ENCODE data around the gene ROGDI. TPM values are rescaled to one million over a fixed set of nuclear protein-coding genes. Genes with fewer than 3 reads are reported as not detected.

ROGDI gene
- total RNA-seq, 3 donors from 2014 or later, result 6.6 to 23.3 (median 21.2) TPM

DNA sequence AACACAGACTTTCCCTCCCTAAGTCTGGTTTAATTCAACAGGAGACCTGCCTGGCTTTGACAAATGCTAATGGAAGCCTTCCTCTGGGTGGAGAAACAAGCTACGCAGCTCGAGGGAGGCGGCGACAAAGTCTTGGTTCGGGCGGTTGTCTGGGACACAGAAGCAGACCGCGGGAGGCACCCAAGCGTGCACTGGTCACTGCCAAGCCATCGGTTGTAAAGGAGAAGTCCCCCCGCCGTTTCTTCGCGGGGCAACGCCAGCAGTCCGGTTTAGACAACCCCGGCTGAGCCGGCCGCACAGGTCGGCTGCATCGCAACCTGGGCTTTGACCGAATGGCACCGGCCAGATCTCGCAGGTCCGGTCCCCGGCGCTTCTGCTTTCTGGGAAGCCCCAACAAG is 44.1 kb upstream of the ROGDI start:
- Histone ChIP-seq H3K27ac (peak overlapping the region; percentile 94 to 96), H3K4me3 (peak overlapping the region; percentile 94 to 100 (median 96)), H3K9me3 (no peaks in the 10 kb centered on the region), H3K27me3 (no peaks in the 10 kb centered on the region), H3K36me3 (no peaks in the 10 kb centered on the region), H3K4me1 (peaks cover 0 to 13% of the 10 kb centered on the region in 2 donors)
- peak in 1 of 2 donors; percentile 41 for DNase-seq (ENCODE audit: low spot score in 2 of 2)
- intact Hi-C loops (cut with DNase I; ENCODE audit: low total_unique reads), result loop anchor here (2.0 kb wide), 1 partner anchor 52 kb away; no protein-coding TSS in a partner anchor
- TF ChIP-seq, protein P1, sequence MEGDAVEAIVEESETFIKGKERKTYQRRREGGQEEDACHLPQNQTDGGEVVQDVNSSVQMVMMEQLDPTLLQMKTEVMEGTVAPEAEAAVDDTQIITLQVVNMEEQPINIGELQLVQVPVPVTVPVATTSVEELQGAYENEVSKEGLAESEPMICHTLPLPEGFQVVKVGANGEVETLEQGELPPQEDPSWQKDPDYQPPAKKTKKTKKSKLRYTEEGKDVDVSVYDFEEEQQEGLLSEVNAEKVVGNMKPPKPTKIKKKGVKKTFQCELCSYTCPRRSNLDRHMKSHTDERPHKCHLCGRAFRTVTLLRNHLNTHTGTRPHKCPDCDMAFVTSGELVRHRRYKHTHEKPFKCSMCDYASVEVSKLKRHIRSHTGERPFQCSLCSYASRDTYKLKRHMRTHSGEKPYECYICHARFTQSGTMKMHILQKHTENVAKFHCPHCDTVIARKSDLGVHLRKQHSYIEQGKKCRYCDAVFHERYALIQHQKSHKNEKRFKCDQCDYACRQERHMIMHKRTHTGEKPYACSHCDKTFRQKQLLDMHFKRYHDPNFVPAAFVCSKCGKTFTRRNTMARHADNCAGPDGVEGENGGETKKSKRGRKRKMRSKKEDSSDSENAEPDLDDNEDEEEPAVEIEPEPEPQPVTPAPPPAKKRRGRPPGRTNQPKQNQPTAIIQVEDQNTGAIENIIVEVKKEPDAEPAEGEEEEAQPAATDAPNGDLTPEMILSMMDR (IDR thresholded peaks at IDR 0.05), result no peak
- no peak for TF ChIP-seq POLR2A (IDR thresholded peaks at IDR 0.05)
- TF ChIP-seq POLR2AphosphoS5 (IDR thresholded peaks at IDR 0.05), result no peak

DNA sequence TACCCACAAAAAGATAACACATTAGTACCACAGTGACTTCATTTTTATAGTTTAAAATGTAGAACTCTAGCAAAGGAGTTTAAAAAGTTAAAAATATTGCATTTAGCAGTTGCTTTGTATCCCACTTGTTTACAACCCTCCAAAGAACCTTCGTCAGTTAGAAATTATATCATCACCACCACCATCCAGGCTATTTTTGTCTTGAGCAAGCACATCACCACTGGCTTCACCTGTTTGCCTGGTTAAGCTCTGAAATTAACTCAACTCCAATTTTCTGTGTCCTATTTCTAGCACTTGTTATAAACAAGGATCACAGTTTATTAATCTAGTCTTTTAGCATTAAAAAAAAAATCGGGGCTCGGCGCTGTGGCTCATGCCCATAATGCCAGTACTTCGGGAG is 38.6 kb upstream of the ROGDI start:
- DNase-seq (ENCODE audit: low spot score in 2 of 2), result no peak
- H3K36me3 ChIP-seq, result no peaks in the 10 kb centered on the region
- H3K4me3 ChIP-seq, result no peak overlapping the region
- intact Hi-C loops (cut with DNase I; ENCODE audit: low total_unique reads), result no loop called here
- H3K9me3 ChIP-seq, result no peaks in the 10 kb centered on the region
- H3K27me3 ChIP-seq, result no peaks in the 10 kb centered on the region
- H3K4me1 ChIP-seq, result peaks cover 0 to 3% of the 10 kb centered on the region in 2 donors
- no peak overlapping the region for H3K27ac ChIP-seq
- TF ChIP-seq, protein P1 (IDR thresholded peaks at IDR 0.05), result no peak
- TF ChIP-seq POLR2A (IDR thresholded peaks at IDR 0.05), result no peak
- no peak for TF ChIP-seq POLR2AphosphoS5 (IDR thresholded peaks at IDR 0.05)

DNA sequence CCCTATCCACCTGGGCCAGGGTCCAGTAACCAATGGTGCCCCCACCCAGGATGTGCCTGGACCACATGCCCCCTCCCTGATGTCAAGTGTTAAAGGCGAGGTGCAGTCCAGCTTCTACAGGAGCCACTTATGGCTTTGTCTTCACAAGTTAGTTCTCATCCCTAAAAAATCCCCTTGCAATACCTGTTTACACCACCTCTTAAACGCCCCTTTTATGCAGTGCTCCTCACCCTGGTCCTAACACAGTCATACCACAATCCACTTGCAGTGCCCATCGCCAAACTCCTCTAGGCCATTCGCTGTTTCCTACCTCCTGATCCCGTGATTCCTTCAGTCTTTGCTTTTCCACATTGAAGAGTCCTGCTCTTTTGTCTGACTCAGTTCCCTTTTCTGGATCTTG is 37.5 kb upstream of the ROGDI start:
- no peak overlapping the region for H3K4me3 ChIP-seq
- H3K27me3 ChIP-seq, result no peaks in the 10 kb centered on the region
- DNase-seq (ENCODE audit: low spot score in 2 of 2), result no peak
- intact Hi-C loops (cut with DNase I; ENCODE audit: low total_unique reads), result no loop called here
- H3K27ac ChIP-seq, result no peak overlapping the region
- TF ChIP-seq POLR2A (IDR thresholded peaks at IDR 0.05), result no peak
- TF ChIP-seq POLR2AphosphoS5 (IDR thresholded peaks at IDR 0.05), result no peak
- TF ChIP-seq, protein P1 (IDR thresholded peaks at IDR 0.05), result no peak
- no peaks in the 10 kb centered on the region for H3K4me1 ChIP-seq
- H3K9me3 ChIP-seq, result no peaks in the 10 kb centered on the region
- H3K36me3 ChIP-seq, result no peaks in the 10 kb centered on the region

DNA sequence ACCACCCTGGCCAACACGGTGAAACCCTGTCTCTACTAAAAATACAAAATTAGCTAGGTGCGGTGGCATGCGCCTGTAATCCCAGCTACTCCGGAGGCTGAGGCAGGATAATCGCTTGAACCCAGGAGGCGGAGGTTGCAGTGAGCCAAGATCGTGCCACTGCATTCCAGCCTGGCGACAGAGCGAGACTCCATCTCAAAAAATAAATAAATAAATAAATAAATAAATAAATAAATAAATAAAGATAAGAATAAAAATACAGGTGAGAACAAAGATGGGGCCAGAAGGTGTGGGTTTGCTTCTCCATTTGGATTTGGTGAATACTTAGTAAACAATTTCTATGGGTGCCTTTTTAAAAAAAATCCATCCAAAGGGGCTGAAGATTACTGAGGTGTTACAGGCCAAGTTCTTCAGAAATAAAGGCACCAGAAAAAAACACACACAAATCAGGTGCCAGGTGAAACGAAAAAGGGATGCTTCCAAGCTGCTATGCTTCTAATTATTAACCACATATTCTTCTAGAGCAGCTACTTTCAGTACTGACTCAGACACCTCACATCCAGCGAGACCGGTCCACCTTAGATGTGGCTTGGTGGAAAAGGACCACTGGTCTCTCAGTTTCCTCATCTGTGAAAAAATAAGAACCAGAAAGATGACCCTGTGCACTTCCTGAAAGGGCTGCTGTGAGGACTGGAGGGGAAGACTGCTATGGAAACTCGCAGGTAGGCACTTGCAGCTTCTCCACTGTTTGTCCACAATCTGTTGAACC is 35.5 kb upstream of the ROGDI start:
- Histone ChIP-seq H3K36me3 (peaks cover 4% of the 10 kb centered on the region), H3K27ac (no peak overlapping the region), H3K4me1 (no peaks in the 10 kb centered on the region), H3K9me3 (no peaks in the 10 kb centered on the region), H3K27me3 (no peaks in the 10 kb centered on the region), H3K4me3 (no peak overlapping the region)
- intact Hi-C loops (cut with DNase I; ENCODE audit: low total_unique reads), result no loop called here
- no peak for DNase-seq (ENCODE audit: low spot score in 2 of 2)
- TF ChIP-seq POLR2AphosphoS5 (IDR thresholded peaks at IDR 0.05), result no peak
- TF ChIP-seq POLR2A (IDR thresholded peaks at IDR 0.05), result no peak
- TF ChIP-seq, protein P1 (IDR thresholded peaks at IDR 0.05), result no peak

DNA sequence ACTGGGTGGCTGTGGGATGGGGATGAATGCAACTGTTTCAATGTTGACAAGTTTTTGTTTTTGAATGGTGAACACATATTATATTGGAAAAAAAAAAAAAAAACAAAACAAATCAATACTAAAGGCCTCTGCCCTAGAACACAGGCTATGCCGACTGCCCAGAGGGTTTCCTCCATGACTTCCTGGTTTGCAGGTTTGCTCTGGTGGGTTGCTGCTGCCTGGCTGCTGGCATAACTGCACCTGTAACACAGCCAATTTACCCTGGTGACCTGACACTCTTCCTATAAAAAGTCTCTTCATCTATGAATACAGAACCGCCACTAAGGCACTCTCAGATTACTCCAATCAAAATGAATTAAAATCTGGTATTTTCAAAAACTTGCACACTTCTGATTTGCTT is 34.3 kb upstream of the ROGDI start:
- Histone ChIP-seq H3K27me3 (no peaks in the 10 kb centered on the region), H3K36me3 (peaks cover 4% of the 10 kb centered on the region), H3K9me3 (no peaks in the 10 kb centered on the region), H3K4me3 (no peak overlapping the region), H3K4me1 (no peaks in the 10 kb centered on the region), H3K27ac (no peak overlapping the region)
- no peak for DNase-seq (ENCODE audit: low spot score in 2 of 2)
- TF ChIP-seq POLR2A (IDR thresholded peaks at IDR 0.05) (no peak), POLR2AphosphoS5 (IDR thresholded peaks at IDR 0.05) (no peak)
- TF ChIP-seq, protein P1 (IDR thresholded peaks at IDR 0.05), result no peak
- intact Hi-C loops (cut with DNase I; ENCODE audit: low total_unique reads), result no loop called here
